HG03565 (cell line): ENCODE data around the gene PADI1.

Experiments
- ATAC-seq: cut with Tn5 transposase; IDR thresholded peaks from one replicate; pipeline ENCODE4 v1.9.1; 2021; ENCODE audit warnings: mild to moderate bottlenecking, moderate library complexity; ENCODE audit not compliant: unreplicated experiment

The PADI1 gene, protein sequence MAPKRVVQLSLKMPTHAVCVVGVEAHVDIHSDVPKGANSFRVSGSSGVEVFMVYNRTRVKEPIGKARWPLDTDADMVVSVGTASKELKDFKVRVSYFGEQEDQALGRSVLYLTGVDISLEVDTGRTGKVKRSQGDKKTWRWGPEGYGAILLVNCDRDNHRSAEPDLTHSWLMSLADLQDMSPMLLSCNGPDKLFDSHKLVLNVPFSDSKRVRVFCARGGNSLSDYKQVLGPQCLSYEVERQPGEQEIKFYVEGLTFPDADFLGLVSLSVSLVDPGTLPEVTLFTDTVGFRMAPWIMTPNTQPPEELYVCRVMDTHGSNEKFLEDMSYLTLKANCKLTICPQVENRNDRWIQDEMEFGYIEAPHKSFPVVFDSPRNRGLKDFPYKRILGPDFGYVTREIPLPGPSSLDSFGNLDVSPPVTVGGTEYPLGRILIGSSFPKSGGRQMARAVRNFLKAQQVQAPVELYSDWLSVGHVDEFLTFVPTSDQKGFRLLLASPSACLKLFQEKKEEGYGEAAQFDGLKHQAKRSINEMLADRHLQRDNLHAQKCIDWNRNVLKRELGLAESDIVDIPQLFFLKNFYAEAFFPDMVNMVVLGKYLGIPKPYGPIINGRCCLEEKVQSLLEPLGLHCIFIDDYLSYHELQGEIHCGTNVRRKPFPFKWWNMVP

DNA sequence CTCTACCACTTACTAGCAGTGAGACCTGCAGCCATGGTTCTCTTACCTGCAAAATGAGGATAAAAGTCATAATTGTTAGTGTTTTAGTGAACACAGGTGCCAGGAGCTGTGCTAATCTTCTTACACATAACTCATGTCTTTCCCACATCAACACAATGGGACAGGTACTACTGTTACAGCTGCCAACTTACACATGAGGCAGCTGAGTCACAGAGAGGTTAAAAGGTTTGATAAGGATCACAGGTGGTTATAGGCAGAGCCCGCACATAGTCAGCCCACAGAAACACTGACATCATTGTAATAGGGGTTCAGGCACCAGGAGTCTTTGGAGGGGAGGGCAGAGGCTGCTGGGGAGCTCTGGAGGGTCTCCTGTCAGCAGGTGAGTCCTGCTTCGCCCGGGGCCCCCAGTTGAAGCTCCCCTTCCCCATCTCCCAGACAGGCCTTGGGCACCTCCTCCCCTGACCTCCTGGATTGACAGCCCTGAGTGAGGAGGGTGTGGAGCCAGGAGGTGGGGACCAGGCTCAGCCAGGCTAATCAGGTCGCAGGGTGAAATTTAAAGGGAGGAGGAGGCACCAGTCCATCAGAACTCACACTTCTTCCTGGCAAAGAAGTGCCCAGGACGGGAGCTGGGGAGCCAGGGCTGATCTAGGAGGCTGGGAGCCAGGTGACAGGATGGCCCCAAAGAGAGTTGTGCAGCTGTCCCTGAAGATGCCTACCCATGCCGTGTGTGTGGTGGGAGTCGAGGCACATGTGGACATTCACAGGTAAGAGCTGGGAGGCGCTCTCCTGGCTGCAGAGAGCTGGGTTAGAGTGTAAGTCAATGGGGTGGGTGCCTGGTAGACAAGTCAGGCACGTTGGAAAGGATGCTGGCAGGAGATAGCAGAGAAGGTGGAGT is at the start of gene PADI1:
PADI1 (plus strand) TSS at position 583 of the 895 bp plus-strand sequence; CDS start at position 673, 90 bp downstream.
- no peak for ATAC-seq

DNA sequence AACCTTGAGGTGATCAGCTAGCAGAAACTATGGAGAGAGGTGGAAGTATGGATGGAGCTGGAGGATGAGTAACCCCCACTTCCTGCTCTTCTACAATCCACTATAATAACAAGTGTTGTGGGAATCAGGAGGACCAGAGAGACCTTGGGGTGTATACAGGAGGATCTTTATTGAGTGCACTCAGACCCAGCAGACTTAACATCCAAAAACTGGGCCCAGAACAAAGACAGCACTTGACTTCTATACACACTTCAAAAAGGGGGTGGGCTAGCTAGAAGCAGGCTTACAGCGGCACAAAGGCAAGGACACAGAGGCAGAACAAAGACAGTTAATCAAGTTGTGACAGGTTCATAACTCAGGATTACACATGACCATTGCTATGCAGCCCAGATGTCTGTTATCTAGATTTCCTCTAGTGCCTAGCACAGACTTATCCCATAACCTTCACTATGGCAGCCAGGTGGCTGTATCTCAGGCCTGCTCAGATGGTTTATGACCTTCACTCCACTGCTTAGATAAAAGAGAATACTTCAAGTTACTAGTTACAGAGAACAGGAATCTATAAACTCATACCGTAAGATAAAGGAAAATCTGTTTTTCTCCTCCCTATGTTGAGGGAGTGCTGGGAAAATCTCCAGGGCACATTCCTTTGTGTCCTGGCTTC is 49.5 kb upstream of the PADI1 start:
- no peak for ATAC-seq

DNA sequence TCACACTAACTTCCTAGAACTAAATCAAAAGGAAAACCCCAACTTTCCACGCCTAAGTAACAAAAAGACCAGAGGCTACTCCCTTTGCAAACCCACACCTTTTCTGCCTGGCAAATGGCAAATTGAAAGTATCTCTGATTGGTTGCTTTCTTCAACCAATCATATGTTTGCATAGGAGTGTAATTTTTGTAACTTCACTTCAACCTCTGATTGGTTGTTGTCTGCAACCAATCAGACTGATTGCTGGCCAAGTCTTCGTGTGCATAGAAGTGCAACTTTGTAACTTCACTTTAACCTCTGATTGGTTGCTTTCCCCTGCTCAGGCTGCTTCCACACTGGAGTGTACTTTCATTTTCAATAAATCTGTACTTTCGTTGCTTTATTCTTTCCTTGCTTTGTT is 48.8 kb upstream of the PADI1 start:
- ATAC-seq: no peak

DNA sequence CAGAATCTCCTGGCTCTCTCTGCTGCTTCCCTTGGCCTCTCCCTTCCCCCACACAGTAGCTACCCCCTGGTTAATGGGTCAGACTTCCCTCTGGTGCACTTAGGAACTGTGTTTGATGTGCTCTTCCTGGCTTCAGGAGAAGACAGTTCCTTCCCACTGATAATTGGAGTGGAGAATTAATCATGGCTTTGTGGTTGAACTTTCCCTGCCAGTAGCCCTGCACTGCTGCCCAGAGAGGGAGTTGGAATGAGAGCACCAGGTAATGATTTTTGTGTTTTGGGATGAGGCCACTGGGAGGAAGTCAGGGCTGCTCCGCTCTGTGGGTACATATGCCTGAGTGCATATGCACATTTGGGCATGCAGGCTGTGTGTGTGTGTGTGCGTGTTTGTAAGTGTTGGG is 46.0 kb upstream of the PADI1 start:
- no peak for ATAC-seq

DNA sequence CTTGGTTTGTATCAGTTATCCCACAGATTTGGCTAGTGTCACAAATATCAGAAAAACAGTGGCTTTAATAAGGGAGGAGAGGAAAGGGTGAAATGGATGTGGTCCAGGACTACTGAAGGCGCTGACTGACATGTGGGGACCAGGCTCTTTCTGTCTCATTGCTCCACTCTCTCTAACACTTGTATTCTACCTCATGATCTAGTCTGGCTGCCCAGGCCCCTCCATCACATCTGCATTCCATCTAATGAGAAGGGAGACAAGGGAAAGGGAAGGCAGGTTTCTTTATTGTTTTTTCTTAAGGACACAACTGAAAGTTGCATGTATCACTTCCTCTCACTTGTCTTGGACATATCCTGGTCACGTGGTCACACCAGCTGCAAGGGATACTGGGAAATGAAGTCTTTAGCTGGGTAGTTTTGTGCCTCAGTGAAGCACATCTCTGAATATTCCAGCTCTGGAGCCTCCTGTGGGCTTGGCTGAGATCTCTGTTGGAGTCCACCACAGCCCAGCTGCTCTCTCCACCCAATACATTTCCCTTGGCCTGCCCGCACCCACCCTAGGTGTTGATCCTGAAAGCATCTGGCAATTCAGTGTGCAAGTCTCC is 43.7 kb upstream of the PADI1 start:
- no peak for ATAC-seq

DNA sequence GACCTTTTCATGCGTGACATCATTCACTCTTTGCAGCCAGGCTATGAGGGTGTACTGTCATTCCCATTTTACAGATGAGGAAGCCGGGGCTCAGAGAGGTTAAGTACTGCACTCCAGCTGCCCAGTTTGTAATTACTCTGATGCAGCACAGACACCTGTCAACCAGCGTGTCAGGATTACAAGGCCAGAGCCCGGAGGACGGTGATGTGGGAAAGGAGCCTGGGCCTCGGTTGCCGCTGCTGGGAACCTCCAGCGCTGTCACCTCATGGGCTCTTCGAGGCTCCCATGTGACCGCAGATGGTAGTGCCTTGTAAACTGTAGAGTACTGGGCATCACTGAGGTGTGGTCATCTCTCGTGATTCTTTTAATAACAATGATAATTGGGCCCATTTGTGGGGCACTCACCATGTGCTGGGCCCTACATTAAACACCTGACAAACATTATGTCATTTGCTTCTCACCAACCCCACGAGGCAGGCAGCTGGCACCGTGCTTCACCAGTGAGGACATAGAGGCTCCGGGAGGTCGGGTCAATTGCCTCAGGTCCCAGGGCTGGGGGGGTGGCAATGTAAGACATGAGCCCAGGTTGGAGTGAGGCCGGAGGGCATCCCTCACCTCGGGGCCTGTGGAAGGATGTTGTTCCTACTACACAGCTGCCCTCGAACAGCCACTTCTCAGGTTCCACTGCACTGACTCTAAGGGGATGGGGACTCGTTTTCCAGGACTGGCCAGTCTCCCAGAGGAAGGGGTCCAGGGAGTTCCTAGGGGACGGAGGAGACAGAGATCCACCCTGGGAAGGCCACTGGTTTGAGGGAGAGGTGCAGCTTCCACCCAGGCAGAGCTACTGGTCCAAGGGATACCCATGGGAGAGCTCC is 42.8 kb upstream of the PADI1 start:
- no peak for ATAC-seq

DNA sequence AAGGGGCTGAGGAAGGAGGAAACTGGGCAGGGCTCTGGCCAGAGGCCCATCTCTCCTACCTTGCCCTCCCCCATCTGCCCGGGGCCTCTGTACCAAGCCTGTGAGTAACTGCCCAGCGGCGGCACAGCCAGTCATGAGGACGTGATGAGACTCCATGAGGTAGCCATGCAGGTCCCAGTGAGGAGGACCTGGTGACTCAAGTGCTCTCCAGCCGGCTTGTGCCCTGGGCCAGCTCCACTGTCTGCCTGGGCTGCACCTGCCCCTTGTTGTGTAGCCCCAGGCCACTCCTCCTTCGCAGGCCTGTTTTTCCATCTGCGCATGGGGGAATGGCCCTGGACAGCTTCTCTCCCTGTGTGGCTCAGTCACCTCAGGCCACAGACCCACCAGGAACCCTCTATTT is 42.0 kb upstream of the PADI1 start:
- no peak for ATAC-seq

DNA sequence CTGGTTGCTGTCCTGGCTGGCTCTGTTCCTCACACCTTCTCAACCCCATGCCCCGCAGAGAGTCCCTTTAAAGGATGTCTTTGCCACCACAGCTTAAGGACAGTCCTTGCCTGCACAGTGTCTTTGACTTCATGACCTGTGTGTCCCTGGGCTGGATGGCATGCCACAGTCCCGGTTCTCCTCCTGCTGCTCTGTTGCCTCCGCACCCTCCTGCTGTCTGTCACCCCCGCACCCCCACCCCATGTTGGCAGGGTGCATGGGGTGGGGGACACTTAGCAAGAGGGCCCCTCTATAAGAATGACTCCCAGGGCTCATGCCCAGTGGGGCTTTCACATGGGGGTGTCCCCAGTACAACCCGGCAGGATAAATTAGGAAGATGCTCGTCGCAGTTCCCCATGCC is 41.6 kb upstream of the PADI1 start:
- no peak for ATAC-seq

DNA sequence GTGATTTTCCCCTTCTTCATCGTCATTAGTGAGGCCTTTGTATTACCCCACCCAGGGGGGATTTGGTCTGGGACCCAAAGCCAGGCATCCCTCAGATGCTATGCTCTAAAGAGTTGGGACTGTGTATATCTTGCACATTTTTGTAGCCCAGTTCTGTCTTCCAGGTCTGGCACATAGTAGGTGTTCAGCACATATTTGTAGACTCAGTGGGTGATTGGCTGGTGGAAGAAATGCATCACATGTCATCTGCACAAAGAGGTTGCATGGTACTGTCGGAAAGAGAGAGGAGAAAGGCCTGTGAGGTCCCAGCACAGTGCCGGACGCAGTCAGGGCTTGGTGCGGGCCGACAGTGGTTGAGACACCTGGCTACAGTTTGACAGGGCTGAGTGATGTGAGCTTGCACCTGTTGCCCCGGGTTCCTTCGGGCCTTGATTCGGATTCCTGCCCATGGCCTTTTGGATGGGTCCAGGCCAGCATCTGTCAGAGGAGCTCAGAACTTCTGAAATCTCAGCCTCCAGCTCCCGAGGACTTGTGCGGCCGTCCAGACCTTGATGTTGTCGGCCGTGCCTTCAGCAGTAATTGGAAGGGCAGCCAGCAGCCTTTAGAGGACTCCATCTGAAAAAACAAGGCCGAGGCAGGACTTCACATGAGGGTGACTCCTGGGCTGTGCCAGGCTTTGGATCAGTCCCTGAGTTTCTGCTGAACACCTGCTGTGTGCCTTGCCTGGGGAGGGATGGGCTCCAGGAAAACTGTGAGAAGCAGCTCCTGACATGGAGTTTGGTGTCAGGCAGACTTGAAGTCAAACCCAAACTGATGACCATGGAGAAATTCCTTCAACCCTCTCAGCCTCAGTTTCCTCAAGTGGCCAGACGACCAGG is 40.9 kb upstream of the PADI1 start:
- no peak for ATAC-seq

DNA sequence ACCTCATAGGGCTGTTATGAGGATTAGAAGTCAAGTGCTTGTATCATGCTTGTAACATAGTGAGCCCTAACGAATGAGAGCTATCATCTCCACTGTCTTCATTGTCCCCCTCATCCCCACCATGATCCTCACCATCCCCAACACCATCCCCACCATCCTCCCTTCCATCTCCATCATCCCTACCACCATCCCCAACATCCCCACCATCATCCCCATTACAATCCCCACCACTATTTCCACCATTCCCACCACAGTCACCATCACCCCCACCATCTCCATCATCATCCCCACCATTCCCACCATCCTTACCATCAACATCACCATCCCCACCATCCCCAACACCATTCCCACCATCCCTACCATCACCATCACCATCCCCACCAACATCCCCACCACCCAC is 39.1 kb upstream of the PADI1 start:
- no peak for ATAC-seq

DNA sequence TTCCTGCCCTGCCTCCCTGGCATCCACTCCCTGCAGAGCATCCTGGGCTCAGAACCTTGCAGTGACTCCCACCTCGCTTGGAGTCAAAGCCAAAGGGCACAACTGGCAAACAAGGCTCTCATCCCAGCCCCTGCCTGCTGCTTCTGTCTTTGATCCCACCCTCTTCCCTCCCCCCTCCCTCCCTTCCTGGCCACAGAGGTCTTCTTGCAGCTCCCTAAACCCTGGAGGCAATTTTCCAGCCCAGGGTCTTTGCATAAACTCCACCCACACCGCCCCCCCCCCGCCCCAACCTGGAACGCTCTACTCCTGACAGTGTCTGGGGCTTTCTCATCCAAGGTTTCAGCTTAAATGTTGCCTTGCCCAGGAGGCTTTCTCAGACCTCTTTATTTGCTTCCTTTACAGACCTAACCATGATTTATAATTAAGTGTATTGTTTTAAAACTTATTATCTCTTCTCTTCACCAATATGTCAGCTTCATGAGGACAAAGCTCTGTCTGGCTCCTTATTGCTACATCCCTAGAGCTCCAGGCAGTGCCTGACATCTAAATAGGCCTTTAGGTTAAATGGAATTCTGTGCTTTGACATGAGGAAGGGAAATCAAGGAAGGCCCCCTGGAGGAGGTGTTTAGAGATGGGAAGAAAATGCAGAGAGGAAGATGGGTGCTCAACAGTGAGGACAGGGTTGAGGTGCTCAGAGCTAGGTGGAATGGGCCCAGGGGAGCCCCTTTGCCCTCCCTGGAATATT is 37.7 kb upstream of the PADI1 start:
- ATAC-seq: no peak

DNA sequence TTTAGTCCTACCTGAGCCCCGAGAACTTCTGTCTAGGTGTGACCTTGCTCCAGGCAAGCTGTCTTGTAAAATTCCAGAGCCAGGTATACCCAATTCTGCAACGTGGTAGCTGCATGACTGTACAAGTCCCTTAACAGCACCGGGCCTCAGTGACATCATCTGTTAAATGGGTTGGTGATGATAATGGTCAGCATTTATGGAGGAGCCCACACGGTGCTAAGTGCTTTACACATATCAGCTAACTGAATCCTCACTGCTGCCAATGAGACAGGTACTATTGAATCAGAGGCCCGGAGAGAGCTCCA is 37.2 kb upstream of the PADI1 start:
- no peak for ATAC-seq

DNA sequence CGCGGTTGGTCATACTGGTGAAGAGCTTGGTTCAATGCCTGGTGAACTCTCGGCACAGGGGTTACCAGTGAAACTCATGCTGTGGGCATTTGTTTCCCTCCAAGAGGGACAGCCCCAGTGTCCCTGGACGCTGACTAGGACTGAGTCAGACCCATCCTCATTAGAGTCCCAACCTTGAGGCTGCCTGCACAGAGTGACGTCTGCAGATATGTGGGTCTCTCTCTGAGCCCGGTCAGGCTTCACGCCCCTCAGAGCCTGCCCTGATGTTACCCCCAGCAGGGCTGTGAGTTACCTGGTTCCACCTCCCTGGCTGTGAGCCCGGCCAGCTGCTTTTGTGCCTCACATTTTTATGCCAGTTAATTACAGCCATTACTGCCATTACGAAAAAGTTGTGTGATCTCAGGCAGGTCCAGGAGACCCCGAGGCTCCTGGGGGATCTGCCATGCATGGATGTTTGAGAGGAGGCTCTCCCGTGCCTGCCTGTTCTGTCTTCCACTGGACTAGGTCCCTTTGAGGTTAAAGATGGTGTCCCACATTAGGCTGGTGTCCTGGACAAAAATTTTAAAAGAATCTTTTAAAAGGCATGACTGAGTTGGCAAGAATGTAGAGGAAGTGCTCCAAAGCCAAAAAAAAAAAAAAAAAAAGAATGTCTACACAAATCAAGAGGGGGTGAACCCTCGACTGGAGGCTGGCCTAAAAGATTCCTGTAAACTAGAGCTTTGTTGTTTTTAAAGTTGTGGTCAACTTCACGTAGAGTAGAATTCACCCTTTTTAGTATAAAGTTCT is 36.6 kb upstream of the PADI1 start:
- no peak for ATAC-seq

DNA sequence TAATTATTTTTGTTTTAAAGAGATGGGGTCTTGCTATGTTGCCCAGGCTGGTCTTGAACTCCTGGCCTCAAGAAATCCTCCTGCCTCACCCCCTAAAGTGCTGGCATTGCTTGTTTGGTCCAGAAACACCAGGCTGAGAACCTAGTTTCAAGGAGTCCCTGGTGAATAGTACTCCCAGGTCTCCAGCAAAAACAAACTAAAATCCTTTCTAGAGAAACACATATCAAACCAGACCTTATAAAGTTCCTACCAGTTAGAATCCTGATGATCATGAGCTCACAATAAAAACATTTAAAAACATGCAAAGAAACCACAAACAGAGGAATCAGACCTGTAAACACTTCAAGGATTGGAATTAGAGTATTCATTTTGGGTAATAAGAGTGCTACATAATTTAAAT is 34.4 kb upstream of the PADI1 start:
- ATAC-seq: no peak

DNA sequence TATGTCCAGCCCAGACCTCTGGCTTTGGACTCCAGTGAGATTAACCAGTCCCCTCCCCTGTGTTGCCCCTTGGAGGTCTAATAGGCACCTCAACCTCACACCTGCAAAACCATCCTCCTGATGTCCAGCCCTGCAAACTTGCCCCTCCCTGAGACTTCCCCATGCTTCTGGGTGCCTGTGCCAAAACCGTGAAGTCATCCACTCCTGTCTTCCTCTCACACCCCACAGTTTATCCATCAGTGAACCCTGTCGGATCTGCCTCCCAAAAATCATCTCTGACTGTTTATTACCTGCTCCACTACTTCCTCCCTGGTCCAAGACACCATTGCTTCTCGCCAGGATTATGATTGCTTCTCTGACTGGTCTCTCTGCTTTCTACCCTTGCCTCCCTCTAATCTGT is 31.7 kb upstream of the PADI1 start:
- ATAC-seq: no peak

DNA sequence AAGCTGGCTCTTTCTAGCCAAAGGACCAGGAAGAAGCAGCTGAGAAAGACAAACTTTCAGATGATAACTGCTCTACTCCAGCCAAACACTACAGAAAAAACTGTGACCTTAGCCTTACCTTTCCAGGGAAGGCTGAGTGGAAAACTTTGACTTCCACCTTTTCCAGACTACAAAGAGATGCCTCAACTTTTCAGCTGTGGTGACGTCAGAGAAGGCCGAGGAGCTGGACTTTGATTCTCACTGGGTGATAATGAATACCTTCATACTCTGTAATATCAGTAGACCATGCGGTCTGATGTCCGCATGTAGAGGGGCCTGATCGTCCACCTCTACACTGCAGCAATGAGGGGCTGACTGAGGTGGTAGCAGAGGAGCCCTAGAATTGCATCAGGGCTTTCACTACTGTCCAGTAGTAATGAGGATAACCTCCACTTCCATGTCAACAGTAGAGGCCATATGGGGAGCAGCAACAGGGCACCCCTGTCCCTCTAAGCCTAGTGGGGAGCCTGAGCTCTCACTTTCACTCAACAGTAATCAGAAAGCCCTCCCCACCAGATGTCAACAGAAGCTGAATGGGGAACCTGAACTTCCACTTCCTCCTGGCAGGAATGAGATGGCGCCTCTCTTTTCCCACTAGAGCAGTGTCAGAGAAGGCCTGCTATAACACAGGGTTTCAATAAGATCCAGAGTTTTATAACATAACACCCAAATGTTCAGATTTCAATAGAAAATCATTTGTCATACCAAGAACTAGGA is 28.4 kb upstream of the PADI1 start:
- ATAC-seq: no peak

DNA sequence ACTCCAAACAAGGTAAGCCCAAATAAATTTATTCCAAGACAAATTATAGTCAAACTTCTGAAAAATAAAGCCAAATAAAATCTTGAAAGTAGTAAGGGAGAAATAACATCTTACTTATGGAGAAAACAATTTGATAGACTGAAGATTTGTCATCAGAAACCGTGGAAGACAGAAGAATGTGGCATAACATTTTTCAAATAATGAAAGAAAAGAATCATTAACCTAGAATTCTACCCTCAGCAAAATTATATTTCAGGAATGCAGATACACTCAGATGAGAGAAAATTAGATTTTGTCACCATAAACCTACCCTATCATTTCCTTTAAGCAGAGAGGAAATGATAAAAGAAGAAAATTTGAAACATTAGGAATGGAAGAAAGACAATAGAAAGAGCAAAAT is 27.3 kb upstream of the PADI1 start:
- ATAC-seq: no peak
